Measurements from ENCODE around the gene STX4.

The STX4 gene, protein sequence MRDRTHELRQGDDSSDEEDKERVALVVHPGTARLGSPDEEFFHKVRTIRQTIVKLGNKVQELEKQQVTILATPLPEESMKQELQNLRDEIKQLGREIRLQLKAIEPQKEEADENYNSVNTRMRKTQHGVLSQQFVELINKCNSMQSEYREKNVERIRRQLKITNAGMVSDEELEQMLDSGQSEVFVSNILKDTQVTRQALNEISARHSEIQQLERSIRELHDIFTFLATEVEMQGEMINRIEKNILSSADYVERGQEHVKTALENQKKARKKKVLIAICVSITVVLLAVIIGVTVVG

DNA sequence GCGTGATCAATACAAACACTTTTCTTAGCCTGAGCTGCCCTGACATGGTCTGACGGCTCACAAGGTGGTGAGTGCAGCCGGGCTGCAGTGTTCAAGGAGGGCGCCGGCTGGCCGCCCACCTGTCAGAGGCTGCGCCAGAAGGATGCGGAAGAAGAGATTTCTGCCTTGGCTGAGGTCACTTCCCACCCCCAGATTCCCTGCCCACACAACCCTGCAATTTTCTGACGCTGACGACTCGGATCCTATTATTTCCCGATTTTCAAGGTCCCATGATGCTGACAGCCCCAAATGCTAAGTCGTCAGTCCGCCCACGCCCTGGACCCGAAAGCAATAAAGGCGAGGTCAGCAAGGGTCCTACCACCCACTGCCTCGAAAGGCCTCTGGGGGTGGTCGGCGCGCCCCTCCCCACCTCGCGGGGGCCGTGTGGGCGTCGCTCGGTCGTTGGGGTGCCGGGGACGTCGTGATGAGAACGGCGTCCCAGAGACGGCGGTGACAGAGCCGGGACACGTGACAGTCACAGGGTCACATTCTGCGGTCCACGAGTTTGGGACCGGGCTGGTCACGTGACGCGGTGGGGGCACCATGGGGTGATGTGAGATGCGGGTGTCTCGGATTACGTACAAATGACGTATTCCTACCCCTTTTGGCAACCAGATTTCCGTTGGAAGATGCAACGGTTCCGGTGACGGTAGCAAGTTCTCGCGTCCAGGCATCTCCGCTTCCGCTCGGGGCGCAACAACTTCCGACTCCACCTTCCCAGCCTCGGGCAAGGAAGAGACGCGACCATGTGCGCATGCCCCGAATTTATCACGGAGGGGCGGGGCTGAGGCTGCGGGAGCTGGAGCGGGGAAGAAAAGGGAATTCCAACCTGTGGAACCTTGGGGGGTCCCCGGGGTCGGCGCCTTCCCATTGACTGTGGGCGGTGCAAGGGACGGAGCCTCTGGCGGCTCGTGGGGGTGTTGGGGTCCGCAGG is at the start of gene STX4:
STX4 (plus strand) TSS at position 823 of the 973 bp plus-strand sequence. CDS start 248 bp downstream, outside the sequence.
- peak; percentile 73 for DNase-seq

DNA sequence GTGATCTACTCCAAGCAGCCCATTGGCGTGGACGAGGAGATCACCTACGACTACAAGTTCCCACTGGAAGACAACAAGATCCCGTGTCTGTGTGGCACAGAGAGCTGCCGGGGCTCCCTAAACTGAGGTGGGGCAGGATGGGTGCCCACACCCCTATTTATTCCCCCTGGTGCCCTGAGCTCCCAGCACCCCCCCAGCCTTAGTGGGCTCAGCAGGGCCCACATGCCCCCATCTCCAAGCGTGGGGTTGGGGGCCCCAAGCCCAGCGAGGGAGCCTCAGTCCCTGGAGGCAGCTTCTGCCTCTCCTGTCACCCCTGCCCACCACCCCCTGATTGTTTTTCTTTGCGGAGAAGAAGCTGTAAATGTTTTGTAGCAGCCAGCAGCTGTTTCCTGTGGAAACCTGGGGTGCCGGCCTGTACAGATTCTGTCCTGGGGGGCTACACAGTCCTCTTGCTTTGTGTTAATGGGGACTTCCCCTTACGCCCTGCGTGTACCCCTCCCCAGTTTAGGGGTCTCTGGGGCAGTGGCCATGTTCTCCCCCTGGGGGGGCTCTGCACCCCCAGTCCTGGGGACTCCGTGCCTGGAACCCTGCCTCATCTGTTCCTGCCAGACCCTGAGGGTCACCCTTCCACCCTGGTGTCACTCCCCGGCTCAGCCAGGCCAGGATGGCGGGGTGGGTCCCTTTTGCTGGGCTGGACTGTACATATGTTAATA is 49.3 kb upstream of the STX4 start:
- no peak for DNase-seq

DNA sequence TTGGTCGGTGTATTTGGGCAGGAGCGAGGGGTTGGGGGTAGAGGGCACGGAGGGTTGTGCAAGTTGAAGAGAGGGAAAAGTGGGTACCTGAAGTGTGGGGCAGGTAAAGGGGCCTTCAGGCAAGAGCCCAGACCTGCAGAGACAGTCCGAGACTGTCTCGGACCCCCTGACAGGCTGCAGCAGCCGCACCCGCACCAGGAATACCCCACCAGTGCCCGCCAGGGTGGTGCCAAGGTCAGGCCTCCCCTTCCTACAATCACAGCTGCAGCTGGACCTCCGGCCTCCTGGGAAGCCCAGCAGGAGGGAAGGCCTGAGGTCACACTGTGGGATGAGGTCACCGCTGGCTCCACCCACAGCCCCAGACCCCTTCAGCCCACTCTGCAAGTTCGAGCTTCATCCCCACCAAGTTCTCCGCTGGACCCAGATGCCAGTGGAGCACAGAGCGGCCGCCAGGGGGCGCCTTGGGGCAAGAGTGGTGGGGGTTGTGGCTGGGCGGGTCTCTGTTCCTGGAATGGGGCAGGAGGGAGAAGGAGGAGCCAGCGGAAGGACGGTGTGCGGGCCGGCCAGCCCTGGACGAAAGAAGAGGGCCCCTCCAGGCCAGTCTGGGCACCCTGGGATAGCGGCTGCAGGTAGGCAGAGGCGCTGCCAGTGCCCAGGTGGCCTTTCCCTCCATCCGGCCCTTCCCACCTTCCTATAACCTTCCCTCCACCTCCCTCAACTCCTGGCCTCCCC is 48.5 kb upstream of the STX4 start, which contains the start of gene HSD3B7:
HSD3B7 (plus strand) TSS at position 539 of the 732 bp plus-strand sequence. CDS start 452 bp downstream, outside the sequence.
- DNase-seq: peak; percentile 36

DNA sequence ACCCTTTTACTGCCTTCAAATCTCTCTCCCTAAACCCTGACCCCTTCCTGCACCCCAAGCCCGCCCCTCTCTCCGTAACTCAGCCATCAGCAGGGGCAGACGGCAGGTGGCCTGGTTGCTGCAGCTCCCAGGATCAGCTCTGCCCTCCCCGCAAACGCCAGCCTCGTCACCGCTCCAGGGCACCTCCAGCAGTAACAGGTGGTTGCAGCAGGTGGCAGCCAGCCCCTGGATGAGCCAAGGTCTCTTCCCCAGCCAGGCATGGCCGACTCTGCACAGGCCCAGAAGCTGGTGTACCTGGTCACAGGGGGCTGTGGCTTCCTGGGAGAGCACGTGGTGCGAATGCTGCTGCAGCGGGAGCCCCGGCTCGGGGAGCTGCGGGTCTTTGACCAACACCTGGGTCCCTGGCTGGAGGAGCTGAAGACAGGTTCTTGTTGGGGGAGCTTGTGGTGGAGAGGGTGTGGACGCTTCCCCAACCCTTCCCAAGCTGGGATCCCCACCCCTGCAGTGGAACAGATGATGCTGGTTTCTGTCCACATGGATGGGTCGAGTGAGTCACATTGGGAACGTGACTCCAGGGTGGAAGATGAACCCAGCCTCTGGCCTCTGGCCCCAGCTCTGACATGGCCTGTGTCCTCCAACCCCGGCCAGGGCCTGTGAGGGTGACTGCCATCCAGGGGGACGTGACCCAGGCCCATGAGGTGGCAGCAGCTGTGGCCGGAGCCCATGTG is 47.8 kb upstream of the STX4 start:
- DNase-seq: no peak

DNA sequence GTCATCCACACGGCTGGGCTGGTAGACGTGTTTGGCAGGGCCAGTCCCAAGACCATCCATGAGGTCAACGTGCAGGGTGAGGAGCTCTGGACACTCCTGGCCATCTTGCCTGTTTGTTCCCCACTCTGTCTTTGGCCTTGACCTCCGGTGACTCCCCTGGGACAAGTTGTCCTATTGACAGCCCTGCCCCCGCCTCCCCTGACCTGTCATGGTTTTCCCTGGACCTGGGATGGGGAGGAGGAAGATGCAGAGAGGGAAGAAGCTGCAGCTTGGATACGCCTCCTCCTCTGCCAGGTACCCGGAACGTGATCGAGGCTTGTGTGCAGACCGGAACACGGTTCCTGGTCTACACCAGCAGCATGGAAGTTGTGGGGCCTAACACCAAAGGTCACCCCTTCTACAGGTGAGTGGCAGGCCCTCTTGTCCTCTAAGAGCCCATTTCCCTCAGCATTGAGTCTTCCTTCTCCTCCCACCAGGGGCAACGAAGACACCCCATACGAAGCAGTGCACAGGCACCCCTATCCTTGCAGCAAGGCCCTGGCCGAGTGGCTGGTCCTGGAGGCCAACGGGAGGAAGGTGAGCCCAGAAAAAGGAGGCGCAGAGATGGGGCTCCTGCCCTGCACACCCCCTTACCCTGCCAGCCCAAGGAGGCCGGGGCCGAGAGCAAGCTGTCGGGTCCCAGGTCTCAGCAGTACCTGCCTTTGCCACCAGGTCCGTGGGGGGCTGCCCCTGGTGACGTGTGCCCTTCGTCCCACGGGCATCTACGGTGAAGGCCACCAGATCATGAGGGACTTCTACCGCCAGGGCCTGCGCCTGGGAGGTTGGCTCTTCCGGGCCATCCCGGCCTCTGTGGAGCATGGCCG is 47.0 kb upstream of the STX4 start:
- DNase-seq: no peak

DNA sequence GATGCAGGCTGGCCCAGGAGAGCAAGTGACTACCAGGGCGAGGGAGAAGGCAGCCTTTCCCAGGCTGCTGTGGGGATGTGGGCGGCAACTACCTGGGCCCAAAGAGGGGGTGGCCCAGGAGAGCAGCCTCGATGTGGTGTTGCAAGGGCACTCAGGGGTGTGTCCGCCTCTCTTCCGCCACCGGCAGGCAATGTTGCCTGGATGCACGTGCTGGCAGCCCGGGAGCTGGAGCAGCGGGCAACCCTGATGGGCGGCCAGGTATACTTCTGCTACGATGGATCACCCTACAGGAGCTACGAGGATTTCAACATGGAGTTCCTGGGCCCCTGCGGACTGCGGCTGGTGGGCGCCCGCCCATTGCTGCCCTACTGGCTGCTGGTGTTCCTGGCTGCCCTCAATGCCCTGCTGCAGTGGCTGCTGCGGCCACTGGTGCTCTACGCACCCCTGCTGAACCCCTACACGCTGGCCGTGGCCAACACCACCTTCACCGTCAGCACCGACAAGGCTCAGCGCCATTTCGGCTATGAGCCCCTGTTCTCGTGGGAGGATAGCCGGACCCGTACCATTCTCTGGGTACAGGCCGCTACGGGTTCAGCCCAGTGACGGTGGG is 45.7 kb upstream of the STX4 start:
- DNase-seq: no peak

DNA sequence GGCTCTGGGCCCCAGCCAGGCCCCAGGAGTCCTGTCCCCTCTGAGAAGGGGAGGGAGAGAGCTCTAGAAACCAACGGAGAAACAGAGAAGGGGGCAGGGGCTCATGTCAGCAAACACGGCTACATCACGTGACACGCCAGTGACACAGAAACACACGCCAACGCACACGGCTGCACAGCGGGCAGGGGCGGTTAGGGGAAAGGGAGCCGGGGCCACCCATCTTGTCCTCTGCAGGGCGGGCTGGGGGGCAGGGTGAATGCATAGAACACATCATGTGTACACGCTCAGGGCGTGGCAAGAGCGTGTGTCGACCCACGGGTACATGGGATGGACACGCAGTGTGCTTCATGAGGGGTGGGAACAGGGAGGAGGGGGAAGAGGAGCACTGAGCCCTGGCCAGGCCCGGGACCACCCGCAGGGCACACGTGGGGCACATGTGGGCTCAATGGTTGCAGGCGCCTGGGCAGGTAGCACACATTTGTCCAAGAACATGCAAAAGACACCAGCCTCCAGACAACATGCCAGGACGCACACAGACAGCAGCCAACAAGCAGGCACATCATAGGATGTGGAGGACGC is 43.8 kb upstream of the STX4 start:
- DNase-seq: no peak

DNA sequence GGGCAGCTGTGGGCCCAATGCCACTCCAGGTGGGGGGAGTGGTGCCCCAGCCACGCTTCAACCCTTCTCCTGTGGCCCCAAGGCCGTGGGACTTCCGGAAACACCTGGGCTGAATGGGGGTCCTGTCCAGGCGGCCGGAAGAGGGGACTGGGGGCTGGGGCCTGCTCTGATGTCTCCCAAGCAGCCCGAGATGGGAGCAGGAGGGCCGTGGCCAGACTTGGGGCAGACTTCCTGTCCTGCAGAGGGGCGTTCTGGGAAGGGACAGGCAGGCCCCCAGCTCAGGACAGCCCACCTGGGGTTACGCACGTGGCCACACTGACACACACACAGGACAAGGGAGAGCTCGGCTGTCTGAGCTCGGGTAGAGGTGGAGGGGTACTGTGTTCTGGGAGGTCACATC is 43.3 kb upstream of the STX4 start:
- no peak for DNase-seq

DNA sequence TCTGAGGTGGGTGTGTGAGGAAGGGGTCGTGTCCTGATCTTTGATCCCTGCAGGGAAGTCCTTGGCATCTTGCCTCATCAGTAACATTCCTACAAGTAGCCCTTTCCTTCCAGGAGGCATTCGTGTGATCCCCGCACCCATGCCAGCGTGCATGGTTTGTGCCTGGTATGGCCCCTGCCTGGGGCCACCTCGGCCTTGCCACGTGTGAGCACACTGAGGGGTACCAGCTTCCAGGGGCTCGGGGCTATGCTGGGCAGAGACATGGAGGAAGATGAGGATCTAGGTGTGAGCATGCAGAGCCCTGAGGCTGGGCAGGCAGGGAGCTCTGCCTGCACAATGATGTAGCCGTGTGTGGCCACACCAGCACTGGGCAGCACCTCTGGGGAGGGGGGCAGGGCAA is 42.3 kb upstream of the STX4 start:
- DNase-seq: no peak

DNA sequence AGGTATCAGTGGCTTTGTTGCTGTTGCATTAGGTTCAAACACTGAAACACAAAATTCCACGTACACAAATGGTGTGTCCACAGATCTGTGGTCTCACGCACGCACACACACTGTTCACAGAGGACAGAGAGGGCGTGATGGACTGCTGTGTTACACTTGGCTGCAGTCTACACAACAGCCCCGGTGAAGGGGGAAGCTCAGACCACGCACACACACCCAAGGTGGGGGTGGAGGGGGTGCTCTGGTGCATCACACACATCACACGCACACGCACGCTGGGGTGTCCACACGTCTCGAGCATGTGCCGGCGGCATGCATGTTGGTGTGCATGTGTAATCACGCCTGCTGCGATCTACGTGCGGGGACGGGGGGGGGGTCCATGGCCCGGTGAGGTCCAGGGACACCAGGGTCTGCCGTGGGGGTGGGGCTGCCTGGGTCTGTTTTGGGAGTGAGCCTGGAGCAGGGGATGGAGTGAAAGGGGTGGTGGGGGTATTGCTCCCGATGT is 41.0 kb upstream of the STX4 start:
- DNase-seq: no peak

DNA sequence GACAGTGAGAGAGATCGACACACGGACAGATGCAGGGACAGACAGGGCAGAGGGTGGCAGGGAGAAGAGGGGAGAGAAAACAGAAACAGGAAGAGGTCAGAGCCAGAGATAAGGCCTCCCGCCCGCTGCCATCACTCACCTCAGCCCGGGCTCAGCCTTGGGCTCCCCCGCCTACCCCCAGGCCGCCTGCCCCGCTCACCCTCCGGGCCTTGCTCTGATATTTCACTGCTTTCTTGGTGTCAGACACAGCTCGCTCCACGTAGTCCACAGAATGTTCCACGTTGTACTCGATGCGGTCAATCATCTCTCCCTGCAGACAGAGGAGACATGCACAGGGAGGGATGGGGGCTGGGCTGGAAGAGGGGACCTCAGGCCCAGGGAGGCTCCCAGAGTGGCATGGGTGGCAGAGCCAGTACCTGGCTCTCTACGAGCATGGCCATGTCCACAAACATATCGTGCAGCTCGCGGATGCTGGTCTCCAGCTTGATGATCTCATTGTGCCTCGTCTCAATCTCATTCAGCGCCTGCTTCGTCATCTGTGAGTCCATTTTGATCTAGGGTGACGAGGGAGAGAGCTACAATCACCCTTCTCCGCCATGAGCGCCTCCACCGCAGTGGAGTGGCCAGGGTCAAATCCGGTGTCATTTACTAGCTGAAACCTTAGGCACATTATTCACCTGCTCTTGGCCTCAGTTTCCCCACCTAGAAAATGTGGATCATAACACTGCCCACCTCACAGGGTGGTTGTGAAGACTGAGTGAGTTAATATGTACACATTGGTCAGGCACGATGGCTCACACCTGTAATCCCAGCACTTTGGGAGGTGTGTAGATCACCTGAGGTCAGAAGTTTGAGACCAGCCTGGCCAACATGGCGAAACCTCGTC is 40.2 kb upstream of the STX4 start:
- DNase-seq: no peak

DNA sequence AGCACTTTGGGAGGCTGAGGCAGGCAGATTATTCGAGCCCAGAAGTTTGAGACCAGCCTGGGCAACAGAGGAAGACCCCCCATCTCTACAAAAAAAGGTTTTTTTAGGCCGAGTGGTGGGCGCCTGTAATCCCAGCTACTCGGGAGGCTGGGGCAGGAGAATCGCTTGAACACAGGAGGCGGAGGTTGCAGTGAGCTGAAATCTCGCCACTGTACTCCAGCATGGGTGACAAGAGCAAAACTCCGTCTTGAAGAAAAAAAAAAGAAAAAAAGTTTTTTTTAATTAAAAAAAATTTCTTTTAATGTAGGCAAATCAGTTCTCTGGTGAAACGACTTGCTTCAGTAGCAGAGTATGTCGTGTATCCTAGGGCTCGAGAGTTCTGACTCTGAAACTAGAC is 37.4 kb upstream of the STX4 start:
- no peak for DNase-seq

DNA sequence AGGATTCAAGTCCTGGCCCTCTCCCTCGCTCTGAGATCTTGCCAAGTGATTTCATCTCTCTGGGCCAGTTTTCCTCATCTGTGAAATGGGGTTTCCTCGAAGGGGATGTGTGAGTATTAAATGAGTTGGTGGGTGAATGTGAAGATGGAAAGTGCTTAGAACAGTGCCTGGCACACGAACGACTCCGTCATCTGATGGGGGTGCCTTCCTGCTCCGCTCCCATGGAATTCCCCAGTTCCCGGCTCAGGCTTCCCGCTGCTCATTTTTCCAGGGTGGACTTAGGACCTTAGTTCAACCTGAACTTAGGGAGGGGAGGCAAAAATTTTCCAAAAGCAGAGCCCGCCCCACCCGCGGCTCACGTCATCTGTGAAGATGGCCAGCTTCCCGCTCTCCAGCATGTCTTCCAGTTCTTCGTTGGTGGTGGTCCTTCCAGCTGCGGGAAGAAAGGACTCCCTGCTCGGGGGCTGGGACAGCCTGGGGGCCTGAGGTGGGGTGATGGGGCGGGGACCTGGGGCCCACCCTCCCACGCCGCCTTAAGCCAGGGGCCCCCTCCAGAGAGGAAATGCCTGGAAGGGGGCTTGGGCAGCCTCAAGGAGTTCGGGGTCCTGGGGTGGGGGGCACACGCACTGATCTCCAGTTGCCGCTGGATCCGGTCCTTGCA is 36.9 kb upstream of the STX4 start:
- no peak for DNase-seq

DNA sequence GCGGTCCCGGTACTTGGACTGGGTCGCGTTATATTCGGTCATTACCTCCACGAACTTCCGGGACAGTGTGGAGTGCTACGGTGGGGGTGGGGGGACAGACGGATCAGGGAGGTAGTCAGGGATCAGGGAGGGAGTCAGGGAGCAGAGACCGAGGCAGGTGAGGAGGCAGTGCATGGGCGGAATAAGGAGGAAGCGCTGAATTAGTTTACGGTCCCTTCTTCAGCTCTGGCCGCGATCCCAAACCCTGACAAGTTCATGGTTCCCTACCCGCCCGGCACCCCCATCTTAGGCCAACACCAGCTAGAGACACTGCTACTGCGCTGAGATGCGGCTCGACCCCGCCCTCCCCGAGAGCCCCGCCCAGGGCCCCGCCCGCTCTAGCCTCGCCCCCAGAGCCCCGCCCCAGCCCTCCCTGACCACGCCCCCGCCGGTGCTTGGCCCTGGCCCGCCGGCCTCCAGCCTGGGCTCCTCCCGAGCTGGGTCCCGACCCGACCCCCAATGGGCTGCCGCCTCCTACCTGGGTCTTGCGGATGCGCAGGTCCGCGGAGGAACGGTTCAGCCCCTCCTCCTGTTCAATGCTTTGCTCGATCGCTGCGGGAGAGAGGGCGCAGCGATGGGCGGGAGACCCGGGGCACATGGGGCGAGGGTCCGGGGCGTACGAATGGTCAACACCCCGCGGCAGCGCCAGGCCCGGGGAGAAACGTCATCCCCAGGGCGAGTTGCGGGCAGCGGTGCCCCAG is 36.2 kb upstream of the STX4 start:
- DNase-seq: no peak

DNA sequence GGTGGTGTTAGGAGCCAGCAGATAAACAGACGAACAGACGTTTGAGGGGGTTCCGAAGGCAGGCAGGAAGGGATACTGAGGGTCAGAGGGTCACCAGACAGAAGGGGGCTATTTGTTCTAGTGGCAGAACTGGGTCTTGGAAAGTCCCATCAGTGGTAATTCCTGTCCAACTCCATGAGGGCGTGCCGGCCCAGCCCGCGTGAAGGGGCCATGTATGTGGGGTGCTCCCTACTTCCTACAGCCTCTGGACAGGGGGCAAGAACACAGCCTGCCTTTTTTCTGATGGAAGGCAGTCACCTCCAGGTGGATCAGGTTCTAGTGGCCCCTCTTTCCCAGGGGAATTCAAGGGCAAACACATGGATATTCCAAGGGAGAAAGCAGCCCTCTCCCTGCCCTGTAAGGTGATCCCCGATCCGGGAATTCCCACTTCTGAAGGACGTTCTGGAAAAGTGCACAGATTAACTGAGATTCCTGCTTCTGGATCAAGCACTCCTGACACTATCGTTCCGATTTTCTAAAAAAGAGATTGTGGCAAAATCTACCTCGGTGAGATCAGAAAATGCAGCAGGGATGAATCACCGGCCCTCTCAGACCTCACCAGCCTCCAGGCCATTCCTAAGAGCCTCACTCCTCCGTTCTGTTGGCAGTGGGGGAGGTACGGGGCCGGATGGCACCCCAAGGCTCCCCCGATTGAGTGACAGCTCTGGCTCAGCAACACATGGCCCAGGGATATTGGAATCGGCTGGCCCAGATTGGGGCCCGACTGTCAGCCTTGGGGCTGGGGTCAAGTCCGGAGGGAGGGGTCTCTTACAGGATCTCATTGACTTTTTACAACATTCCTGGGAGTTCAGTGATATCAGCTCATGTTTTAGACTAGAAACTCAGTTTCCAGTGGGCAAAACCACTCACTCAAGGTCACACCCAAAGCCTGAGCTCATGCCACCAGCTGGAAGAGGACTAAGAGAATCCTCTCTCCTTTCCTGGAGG is 35.3 kb upstream of the STX4 start:
- DNase-seq: no peak
